ACHN (cell line): ENCODE results near the gene THRAP3.
"Not testable (repeated sequence)": the region's sequence is repeated elsewhere in the genome, so short reads cannot be mapped to it uniquely, and the experiment has no call there.

Experiments
- DNase-seq: peaks from one replicate; pipeline ENCODE4 v3.0.0-alpha.2; 2015
- in situ Hi-C: cut with HindIII; loops from 2 replicates; pipeline ENCODE4 v1.10.0; 2017; ENCODE audit warnings: low sequenced_read_pairs, low pct_ligation_motif_present, low pct_unique_long_range_greater_than_20kb

The THRAP3 gene

GRCh38 chr1:36232212-36233095 lies 8.2 kb downstream of the THRAP3 start:
- no peak for DNase-seq
- in situ Hi-C loops: no loop called here

GRCh38 chr1:36236302-36236701 lies 12.1 kb downstream of the THRAP3 start:
- in situ Hi-C loops: no loop called here
- no peak for DNase-seq

- DNase-seq: no peak
- in situ Hi-C loops: no loop called here
These were observed 14.2 kb downstream of the THRAP3 start for GRCh38 chr1:36238433-36238832.

GRCh38 chr1:36239941-36240637 lies 15.8 kb downstream of the THRAP3 start:
- in situ Hi-C loops: no loop called here

GRCh38 chr1:36247538-36247937 lies 23.3 kb downstream of the THRAP3 start:
- in situ Hi-C loops: no loop called here
- DNase-seq: no peak

More at GRCh38 chr1:36239941-36240637, 15.8 kb downstream of the THRAP3 start:
- no peak for DNase-seq

- peak; percentile 76 for DNase-seq
- in situ Hi-C loops: no loop called here
These were observed 24.1 kb downstream of the THRAP3 start for GRCh38 chr1:36248250-36248894.

GRCh38 chr1:36251794-36252481 lies 27.7 kb downstream of the THRAP3 start:
- no peak for DNase-seq
- in situ Hi-C loops: no loop called here

GRCh38 chr1:36252482-36252824 lies 28.2 kb downstream of the THRAP3 start:
- DNase-seq, in situ Hi-C loops: not testable (repeated sequence)

GRCh38 chr1:36253161-36253862 lies 29.1 kb downstream of the THRAP3 start:
- in situ Hi-C loops: no loop called here
- no peak for DNase-seq

GRCh38 chr1:36256558-36257374 lies 32.5 kb downstream of the THRAP3 start:
- no peak for DNase-seq
- in situ Hi-C loops: no loop called here

- DNase-seq: no peak
- in situ Hi-C loops: no loop called here
These were observed 33.1 kb downstream of the THRAP3 start for GRCh38 chr1:36257375-36257767.

GRCh38 chr1:36258960-36259344 lies 34.7 kb downstream of the THRAP3 start:
- in situ Hi-C loops: no loop called here

GRCh38 chr1:36268981-36269380 lies 44.7 kb downstream of the THRAP3 start:
- in situ Hi-C loops: no loop called here
- no peak for DNase-seq

More at GRCh38 chr1:36258960-36259344, 34.7 kb downstream of the THRAP3 start:
- no peak for DNase-seq

GRCh38 chr1:36269408-36269838 lies 45.2 kb downstream of the THRAP3 start:
- in situ Hi-C loops: no loop called here
- DNase-seq: no peak

- no peak for DNase-seq
- in situ Hi-C loops: no loop called here
These were observed 48.8 kb downstream of the THRAP3 start for GRCh38 chr1:36273024-36273423.

- no peak for DNase-seq
- in situ Hi-C loops: no loop called here
These were observed 50.0 kb downstream of the THRAP3 start for GRCh38 chr1:36274201-36274600.

GRCh38 chr1:36276688-36277087 lies 52.4 kb downstream of the THRAP3 start:
- DNase-seq: no peak
- in situ Hi-C loops: loop anchor here (25.0 kb wide), 1 partner anchor 139 kb away; the partner anchor contains the start of genes COL8A2 and TRAPPC3
